ENCODE measurements around the gene CDK5RAP2. TPM values are rescaled to one million over a fixed set of nuclear protein-coding genes. Genes with fewer than 3 reads are reported as not detected.

The CDK5RAP2 gene
- total RNA-seq, 1 experiment from 2014 or later: 33.2 TPM

DNA sequence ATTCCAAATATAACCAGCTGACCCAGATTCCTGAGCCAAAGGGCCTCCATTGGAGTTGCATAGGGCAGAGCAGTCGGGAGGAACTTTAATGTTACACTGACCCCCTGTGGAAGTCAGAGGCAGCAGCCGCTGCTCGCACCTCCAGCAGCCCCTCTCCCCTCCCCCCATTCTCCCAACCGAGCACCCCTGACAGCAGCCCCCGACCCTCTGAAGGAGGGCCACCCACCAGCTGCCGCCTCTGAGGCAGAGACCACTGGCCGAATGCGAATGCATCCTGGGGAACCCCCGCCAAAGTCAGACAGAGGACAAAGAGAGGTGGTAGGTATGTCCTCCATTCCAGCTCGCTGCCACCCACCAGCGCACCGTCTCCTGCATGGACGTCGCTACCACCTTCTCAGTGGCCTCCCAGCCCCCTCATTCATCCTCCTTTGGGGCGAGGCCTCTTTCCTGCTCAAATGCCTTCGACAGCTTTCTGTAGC is 231.0 kb downstream of the CDK5RAP2 start:
- H3K36me3 ChIP-seq (replicated peaks; ENCODE audit: control insufficient read depth, insufficient read depth, low read length): no peaks in the 10 kb centered on the region
- H3K4me3 ChIP-seq (ENCODE audit: insufficient read depth, low read depth, low read length): no peak overlapping the region
- DNase-seq: peak; percentile 92
- no peaks in the 10 kb centered on the region for H3K27me3 ChIP-seq (ENCODE audit: control insufficient read depth, insufficient read depth, low read length)

DNA sequence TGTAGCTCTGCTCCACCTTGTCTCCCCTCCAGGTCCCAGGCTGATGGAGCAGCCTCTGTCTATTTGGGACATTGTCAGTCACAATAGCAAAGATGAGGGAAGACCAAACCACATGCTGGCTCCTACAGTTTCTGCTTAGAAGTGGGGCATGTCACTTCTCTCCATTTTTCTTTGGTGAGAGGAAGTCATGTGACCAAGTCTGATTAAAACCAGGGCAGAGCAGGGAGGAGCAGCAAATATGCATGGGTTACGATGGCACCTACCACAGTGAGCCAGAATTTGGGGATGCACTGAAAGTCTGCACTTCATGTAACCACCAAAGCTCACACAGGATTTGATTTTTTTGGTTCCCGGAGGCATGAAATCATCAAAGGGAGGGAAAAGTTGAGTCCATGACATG is 234.6 kb downstream of the CDK5RAP2 start:
- no peak for DNase-seq
- Histone ChIP-seq H3K27me3 (ENCODE audit: control insufficient read depth, insufficient read depth, low read length) (no peaks in the 10 kb centered on the region), H3K4me3 (ENCODE audit: insufficient read depth, low read depth, low read length) (no peak overlapping the region), H3K36me3 (replicated peaks; ENCODE audit: control insufficient read depth, insufficient read depth, low read length) (no peaks in the 10 kb centered on the region)

GRCh38 chr9:120344230-120344629 is 235.7 kb downstream of the CDK5RAP2 start:
- Histone ChIP-seq H3K36me3 (replicated peaks; ENCODE audit: control insufficient read depth, insufficient read depth, low read length) (no peaks in the 10 kb centered on the region), H3K27me3 (ENCODE audit: control insufficient read depth, insufficient read depth, low read length) (no peaks in the 10 kb centered on the region), H3K4me3 (ENCODE audit: insufficient read depth, low read depth, low read length) (no peak overlapping the region)
- DNase-seq: no peak

GRCh38 chr9:120343416-120343815 is 236.6 kb downstream of the CDK5RAP2 start:
- no peak for DNase-seq
- H3K27me3 ChIP-seq (ENCODE audit: control insufficient read depth, insufficient read depth, low read length): no peaks in the 10 kb centered on the region
- H3K36me3 ChIP-seq (replicated peaks; ENCODE audit: control insufficient read depth, insufficient read depth, low read length): no peaks in the 10 kb centered on the region
- H3K4me3 ChIP-seq (ENCODE audit: insufficient read depth, low read depth, low read length): no peak overlapping the region

Other genes starting within 250 kb of the CDK5RAP2 start
- 0.67 and 1.2 TPM in 2 replicates for gene MEGF9, start 134.3 kb upstream of the CDK5RAP2 start, total RNA-seq (2014; rRNA removed; shearing (Covaris generic))
- gene FBXW2, start 213.2 kb upstream of the CDK5RAP2 start, total RNA-seq (2014; rRNA removed; shearing (Covaris generic)): 17.0 and 31.4 TPM in 2 replicates

All from H7 (cell line).